A673 (cell line): ENCODE results near the gene SLC25A41.

Source experiments
- CTCF ChIP-seq: fragments of 300-800, 200-600 bp; sonication (generic); conservative IDR thresholded peaks from 2 replicates; pipeline ENCODE4 v1.5.1; 2017; ENCODE audit warnings: low read depth, mild to moderate bottlenecking, antibody characterized with exemption, low read length, moderate library complexity, mixed read lengths
- EZH2 ChIP-seq: fragments of 200-600 bp; sonication (generic); IDR thresholded peaks from 2 replicates; pipeline ENCODE4 v1.6.1; 2017; ENCODE audit warnings: borderline replicate concordance, low read depth, mild to moderate bottlenecking, mixed read lengths, antibody characterized with exemption, low read length; ENCODE audit not compliant: poor library complexity, severe bottlenecking

GRCh38 chr19:6406401-6406800 is 27.2 kb downstream of the SLC25A41 start:
- no peak for TF ChIP-seq CTCF
- TF ChIP-seq EZH2, result no peak
